AG09319 (cell line): ENCODE measurements around the gene TMPRSS15.

Source experiments
- DNase-seq: peaks from one replicate; pipeline ENCODE4 v3.0.0-alpha.2; 2010; ENCODE audit warnings: low read depth; ENCODE audit errors: extremely low read depth
- TF ChIP-seq, protein P1 (sequence below): IDR thresholded peaks from 2 replicates; pipeline ENCODE4 v1.5.1; 2011; ENCODE audit warnings: low read depth, mild to moderate bottlenecking, inconsistent platforms, low read length, moderate library complexity

Gene TMPRSS15

DNA sequence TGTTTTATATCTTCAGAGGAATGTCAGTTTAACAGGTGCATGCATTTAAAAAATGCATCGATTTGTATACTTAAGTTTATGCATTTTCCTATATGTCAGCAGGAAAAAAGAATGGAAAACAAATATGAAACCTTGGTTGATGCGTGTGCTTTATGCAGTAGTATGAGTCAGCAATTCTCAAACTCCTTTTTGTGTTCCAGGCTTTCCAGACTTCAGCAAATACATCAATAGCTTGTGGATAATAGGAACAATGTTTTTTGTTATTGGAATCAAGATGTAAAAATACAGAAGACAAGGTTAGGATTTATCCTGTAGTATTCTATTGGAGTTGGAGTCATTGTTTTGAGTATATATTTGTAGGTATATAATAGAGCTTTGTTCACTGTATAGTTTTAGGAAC lies 113.7 kb downstream of the TMPRSS15 start:
- TF ChIP-seq, protein P1, sequence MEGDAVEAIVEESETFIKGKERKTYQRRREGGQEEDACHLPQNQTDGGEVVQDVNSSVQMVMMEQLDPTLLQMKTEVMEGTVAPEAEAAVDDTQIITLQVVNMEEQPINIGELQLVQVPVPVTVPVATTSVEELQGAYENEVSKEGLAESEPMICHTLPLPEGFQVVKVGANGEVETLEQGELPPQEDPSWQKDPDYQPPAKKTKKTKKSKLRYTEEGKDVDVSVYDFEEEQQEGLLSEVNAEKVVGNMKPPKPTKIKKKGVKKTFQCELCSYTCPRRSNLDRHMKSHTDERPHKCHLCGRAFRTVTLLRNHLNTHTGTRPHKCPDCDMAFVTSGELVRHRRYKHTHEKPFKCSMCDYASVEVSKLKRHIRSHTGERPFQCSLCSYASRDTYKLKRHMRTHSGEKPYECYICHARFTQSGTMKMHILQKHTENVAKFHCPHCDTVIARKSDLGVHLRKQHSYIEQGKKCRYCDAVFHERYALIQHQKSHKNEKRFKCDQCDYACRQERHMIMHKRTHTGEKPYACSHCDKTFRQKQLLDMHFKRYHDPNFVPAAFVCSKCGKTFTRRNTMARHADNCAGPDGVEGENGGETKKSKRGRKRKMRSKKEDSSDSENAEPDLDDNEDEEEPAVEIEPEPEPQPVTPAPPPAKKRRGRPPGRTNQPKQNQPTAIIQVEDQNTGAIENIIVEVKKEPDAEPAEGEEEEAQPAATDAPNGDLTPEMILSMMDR = no peak
- no peak for DNase-seq

DNA sequence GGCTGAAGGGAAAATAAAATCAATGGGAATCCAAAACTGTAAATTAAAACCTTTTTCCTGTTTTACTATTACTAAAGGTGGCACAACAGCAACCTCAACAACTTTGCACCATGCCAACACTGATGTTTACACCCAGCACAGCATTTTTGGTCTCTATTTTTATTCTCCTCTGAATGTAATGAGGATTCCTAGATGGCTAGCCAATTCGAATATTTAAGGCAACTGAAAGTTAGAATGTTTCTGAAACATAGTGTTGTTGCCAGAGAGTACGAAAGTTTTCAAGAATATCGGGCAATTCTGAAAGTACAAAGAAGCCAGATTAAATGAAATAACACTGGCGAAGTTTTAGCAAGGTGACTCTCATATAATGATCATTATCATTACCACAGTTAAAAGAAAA lies 118.2 kb downstream of the TMPRSS15 start:
- no peak for DNase-seq
- TF ChIP-seq, protein P1 = no peak

DNA sequence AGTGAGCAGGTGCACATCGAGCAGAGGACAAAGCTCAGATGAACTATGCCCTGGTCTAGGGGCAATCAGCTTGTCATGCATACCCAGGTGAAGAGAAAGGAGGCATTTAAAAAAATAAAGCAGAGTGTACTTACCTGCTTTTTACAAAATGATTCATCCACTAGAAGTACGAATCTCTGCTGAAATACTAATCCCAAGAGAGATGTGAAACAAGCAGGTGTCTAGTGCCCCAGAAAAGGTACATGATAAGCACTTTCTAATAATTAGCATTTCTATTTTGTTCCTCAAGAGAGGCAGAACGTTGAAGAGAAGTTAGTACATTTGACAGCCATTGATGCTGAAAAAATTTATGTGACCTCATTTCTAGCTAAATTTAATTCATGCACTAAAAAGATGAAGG lies 127.8 kb downstream of the TMPRSS15 start:
- TF ChIP-seq, protein P1 = no peak
- no peak for DNase-seq

DNA sequence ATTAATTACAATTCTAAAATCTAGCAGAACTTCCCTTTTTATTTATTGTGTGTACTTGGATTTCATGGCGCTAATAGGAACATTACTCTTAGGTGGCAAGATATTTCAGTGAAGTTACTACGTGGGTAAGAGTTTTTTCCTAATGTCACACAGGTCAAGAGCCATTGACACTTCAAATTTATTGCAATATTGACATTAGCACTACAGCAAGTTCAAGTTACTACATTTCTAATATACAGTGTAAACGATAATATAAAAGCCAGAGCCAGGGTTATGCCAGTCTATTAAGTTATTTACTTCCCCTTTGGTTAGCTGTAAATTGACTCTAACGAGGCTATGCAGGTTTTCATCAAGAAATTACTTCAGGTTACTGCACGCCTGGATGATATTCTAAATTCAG lies 129.2 kb downstream of the TMPRSS15 start:
- no peak for DNase-seq
- TF ChIP-seq, protein P1 = no peak

DNA sequence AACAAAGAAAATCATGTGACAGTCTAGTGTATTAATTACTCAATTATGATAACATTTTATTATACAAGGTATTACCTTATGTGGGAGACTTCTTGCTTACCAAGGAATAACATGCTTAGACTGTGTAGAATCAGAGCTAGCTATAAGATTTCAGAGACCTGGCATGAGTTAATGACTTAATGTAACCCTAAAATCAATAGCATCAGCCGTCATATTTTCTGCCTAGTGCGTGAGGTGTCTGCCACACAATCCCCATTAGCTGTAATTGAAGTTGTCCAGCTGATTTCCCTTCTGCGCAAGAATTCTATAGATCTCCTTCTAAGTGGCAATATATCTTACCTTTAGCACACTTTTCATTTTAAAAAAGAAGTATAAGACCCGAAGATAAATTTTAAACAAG lies 130.2 kb downstream of the TMPRSS15 start:
- no peak for DNase-seq

DNA sequence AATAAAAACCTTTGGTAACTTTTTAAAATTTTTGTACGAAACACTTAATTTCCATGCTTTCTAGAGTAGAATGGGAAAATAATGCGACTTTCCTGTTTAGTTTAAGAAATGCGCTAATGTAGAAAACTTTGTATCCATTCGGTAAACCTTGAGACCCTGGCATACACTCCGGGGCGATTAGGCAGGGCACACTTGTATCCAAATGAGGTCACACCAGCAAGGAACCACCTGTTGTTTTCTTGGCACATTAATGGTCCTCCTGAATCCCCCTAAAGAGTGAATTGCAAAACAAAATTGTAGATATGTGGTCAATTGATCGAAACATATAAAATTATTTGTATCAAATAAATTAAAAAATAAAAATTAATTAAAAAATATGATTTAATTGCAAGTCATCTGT lies 133.7 kb downstream of the TMPRSS15 start:
- TF ChIP-seq, protein P1 = no peak
- no peak for DNase-seq

More for the DNA sequence above, 130.2 kb downstream of the TMPRSS15 start:
- TF ChIP-seq, protein P1 = no peak

DNA sequence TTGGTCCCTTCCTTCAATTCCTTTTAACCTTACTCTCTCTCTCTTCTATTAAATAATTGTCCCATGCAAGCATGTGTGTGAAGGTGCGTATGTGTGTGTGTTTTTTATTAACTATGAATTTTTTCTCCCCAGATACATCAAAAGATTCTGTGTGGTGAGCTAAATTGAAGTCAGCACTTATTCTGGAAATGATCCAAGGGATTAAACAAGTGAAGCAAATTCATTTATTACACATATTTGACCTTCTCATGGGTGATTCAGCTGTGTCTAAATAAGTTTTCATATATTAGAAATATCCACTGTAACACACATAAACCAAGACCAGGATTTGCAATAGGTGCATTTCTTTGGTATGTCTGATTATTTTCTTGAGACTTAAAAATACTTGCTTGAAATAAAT lies 134.7 kb downstream of the TMPRSS15 start:
- TF ChIP-seq, protein P1 = no peak
- no peak for DNase-seq
